C4-2B (cell line): Measurements from ENCODE around the gene LARP4.
"Not testable (repeated sequence)": the region's sequence is repeated elsewhere in the genome, so short reads cannot be mapped to it uniquely, and the experiment has no call there.

ENCODE experiments used
- H3K27ac ChIP-seq: fragments of 450-650 bp; 2 replicates; pipeline ENCODE4 v1.5.1; 2017
- CTCF ChIP-seq: fragments of 450-650 bp; conservative IDR thresholded peaks from 2 replicates; pipeline ENCODE4 v1.5.1; 2017; ENCODE audit warnings: mild to moderate bottlenecking
- ZFX ChIP-seq: fragments of 450-650 bp; IDR thresholded peaks from 2 replicates; pipeline ENCODE4 v1.6.1; 2017

Gene LARP4

GRCh38 chr12:50488801-50489200, 88.1 kb downstream of the LARP4 start:
- TF ChIP-seq CTCF, result no peak
- no peak for TF ChIP-seq ZFX
- no peak overlapping the region for H3K27ac ChIP-seq

DNA sequence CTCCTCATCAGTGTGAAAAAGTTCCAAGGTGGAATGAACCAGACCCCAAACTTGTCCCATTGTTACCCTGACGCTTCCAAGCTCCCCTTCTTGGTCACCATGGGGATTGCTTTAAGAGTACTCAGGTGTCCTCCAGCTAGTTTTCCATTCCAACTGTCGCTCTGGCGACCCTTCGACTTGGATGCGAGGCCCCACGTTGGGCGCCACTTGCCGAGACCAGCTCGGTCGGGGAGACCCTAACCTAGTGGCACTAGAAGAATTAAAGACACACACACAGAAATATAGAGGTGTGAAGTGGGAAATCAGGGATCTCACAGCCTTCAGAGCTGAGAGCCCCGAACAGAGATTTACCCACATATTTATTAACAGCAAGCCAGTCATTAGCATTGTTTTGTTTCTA, 97.4 kb downstream of the LARP4 start:
- not testable (repeated sequence) for H3K27ac ChIP-seq

DNA sequence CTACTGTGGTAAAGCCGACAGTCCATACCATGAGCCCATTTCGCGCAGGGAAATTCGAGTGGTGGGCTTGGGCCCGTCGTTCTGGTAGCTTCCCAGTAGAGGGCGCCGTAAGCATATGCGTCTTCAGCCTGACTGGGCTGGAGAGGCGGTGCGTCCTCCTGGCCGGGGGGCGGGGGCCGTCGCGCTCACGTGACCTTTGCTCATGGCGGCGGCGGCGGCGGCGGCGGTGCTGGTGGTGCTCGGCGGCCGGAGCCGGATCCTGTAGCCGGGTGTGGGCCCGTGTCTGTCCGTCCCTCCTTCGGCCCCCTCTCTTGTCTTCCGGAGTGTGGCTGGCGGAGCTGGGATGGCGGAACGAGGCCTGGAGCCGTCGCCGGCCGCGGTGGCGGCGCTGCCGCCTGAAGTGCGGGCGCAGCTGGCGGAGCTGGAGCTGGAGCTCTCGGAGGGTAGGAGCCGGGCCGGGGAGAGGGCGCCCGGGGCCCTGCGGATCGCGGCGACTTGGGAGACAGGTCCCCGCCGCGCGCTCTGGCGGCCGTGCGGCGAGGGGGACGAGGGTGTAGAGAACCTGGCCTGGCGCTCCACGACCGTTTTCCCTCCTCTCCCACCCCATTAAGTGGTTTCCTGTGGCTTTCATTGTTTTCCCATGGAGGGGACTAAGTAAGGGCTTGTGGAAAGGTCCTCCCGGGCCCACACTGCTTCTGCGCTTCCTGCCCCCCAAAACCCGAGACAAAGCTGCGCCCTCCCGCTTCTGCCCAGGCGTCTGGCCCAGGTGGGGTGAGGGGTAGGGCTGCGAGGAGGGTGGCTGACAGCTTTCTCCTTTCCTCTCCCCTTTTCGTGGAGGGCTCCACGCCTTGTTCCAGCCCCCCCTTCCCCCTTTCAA, 104.4 kb downstream of the LARP4 start, which contains the start of gene DIP2B:
Gene DIP2B (plus strand): TSS at position 188 of the 877 bp plus-strand sequence. CDS start 156 bp downstream, at position 344.
- peak; percentile 96 for TF ChIP-seq CTCF
- TF ChIP-seq ZFX, result peak; percentile 68
- peak within 1 kb of the TSS; percentile 86 for H3K27ac ChIP-seq

GRCh38 chr12:50505675-50506530, 105.2 kb downstream of the LARP4 start:
- H3K27ac ChIP-seq, result peak overlapping the region; percentile 86
- TF ChIP-seq CTCF, result no peak
- TF ChIP-seq ZFX, result no peak

DNA sequence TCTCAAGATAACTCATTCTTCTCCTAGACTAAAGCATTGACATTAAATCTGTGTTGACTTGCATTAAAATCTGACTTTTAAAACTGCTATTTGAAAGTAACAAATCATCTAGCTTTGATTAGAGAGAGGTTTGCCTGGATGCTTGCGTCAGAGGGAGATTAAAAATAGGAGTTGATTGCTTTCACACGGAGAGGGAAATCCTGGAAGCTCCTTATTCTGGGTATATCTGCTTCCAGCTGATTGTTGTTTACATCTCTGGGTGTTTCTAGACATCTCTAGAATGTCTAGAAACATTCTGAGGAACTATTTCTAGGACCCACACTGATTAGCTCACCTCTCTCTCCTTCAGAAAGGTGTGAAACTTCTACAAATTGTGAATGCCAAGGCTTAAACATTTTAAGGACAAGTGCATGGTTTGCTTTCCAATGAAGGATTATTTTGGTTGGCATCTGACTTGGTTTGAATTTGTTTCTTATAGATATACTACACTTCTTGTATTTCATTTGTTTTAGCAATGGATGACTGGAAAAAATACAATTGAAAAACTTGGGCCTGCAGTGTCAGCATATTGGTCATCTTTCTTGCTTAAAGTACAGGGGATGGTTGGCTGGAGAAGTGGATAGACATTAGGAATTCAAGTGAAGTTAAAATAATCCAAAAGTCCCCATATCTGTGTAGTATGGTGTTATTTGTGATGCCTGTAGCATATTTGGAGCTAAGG, 106.2 kb downstream of the LARP4 start:
- no peak overlapping the region for H3K27ac ChIP-seq
- no peak for TF ChIP-seq CTCF
- TF ChIP-seq ZFX, result no peak

GRCh38 chr12:50507474-50507838, 106.8 kb downstream of the LARP4 start:
- no peak overlapping the region for H3K27ac ChIP-seq
- no peak for TF ChIP-seq ZFX

- no peak for TF ChIP-seq CTCF
- TF ChIP-seq ZFX, result no peak
- H3K27ac ChIP-seq, result no peak overlapping the region
Measured at GRCh38 chr12:50507930-50508329, 107.2 kb downstream of the LARP4 start.

DNA sequence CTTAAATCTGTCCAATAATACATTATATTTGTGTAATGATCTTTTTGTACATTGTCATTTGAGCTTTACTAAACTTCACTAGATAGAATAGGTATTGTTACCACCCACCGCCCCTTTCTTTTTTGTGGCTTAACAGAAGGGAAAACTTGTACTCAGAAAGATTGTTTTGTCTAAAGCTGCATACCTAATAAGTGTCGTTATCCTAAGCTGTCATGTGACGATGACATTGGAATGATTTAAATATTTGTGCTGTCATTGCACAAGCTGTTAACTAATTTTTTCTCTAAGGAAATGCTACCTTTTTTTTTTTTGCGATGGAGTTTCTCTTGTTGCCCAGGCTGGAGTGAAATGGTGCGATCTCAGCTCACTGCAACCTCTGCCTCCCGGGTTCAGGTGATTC, 107.7 kb downstream of the LARP4 start:
- TF ChIP-seq CTCF (no peak), ZFX (no peak)
- no peak overlapping the region for H3K27ac ChIP-seq
